HL-60 (cell line): Measurements from ENCODE around the gene MYO3B.

Experiments
- DNase-seq, 2 experiments: peaks; one replicate each; pipeline ENCODE4 v3.0.0-alpha.2; 2010 to 2020; ENCODE audit warnings: low read depth in 1 of 2, low spot score in 1 of 2
- H3K27ac ChIP-seq: fragments of 250-450 bp; sonication (Bioruptor Pico); replicated peaks from 2 replicates; pipeline ENCODE4 v1.5.1; 2020; ENCODE audit warnings: mild to moderate bottlenecking, moderate library complexity
- H3K27me3 ChIP-seq: fragments of 250-450 bp; sonication (Bioruptor Pico); 2 replicates; pipeline ENCODE4 v1.5.1; 2021; ENCODE audit warnings: mild to moderate bottlenecking, moderate library complexity; ENCODE audit not compliant: insufficient read depth, poor library complexity, severe bottlenecking
- H3K4me3 ChIP-seq: replicated peaks from 2 replicates; pipeline ENCODE4 v1.5.1; 2011; ENCODE audit warnings: mild to moderate bottlenecking, control low read depth, low read length; ENCODE audit not compliant: insufficient read depth
- CTCF ChIP-seq: IDR thresholded peaks from one replicate; pipeline ENCODE4 v1.5.1; 2011; ENCODE audit warnings: low read length, control low read depth, inconsistent platforms; ENCODE audit not compliant: insufficient read depth
- GABPA ChIP-seq: IDR thresholded peaks from 2 replicates; pipeline ENCODE4 v1.6.1; 2012; ENCODE audit warnings: low read depth
- POLR2AphosphoS5 ChIP-seq: IDR thresholded peaks from 2 replicates; pipeline ENCODE4 v1.6.1; 2012; ENCODE audit warnings: low read depth
- REST ChIP-seq: IDR thresholded peaks from 2 replicates; pipeline ENCODE4 v1.6.1; 2012; ENCODE audit warnings: low read depth; ENCODE audit not compliant: insufficient replicate concordance
- SPI1 ChIP-seq: IDR thresholded peaks from 2 replicates; pipeline ENCODE4 v1.6.1; 2012; ENCODE audit warnings: low read depth, mild to moderate bottlenecking, borderline replicate concordance

The MYO3B gene

GRCh38 chr2:170577356-170577755 lies 399.4 kb downstream of the MYO3B start:
- H3K4me3 ChIP-seq: no peak overlapping the region
- DNase-seq: no peak
- H3K27me3 ChIP-seq: peaks cover 2% of the 10 kb centered on the region
- TF ChIP-seq POLR2AphosphoS5 (no peak), REST (no peak), GABPA (no peak)
- no peak overlapping the region for H3K27ac ChIP-seq

- H3K27me3 ChIP-seq: no peaks in the 10 kb centered on the region
- no peak for DNase-seq
- no peak overlapping the region for H3K27ac ChIP-seq
- TF ChIP-seq CTCF (no peak), POLR2AphosphoS5 (no peak), REST (no peak), GABPA (no peak)
- H3K4me3 ChIP-seq: no peak overlapping the region
Observed at GRCh38 chr2:170578606-170579005, 400.7 kb downstream of the MYO3B start.

- H3K27ac ChIP-seq: no peak overlapping the region
- no peak overlapping the region for H3K4me3 ChIP-seq
- no peak for DNase-seq
- no peaks in the 10 kb centered on the region for H3K27me3 ChIP-seq
- no peak for TF ChIP-seq GABPA
- TF ChIP-seq REST: no peak
- TF ChIP-seq CTCF: no peak
- no peak for TF ChIP-seq POLR2AphosphoS5
- TF ChIP-seq SPI1: no peak
Observed at GRCh38 chr2:170579511-170579910, 401.6 kb downstream of the MYO3B start.

- TF ChIP-seq CTCF: no peak
- TF ChIP-seq GABPA: no peak
- no peak for TF ChIP-seq SPI1
- TF ChIP-seq REST: no peak
- TF ChIP-seq POLR2AphosphoS5: no peak
- H3K27me3 ChIP-seq: no peaks in the 10 kb centered on the region
- no peak overlapping the region for H3K27ac ChIP-seq
- H3K4me3 ChIP-seq: no peak overlapping the region
- no peak for DNase-seq
Observed at GRCh38 chr2:170582313-170582712, 404.4 kb downstream of the MYO3B start.
